SK-N-MC (cell line): Measurements from ENCODE around the gene GPR39.

Experiments used
- DNase-seq: peaks from one replicate; pipeline ENCODE4 v3.0.0-alpha.2; 2011; ENCODE audit warnings: low read depth, low spot score
- H3K27ac ChIP-seq: fragments of 200-600 bp; sonication (generic); 2 replicates; pipeline ENCODE4 v1.5.1; 2016; ENCODE audit warnings: mixed run types
- H3K36me3 ChIP-seq: fragments of 200-600 bp; sonication (generic); 2 replicates; pipeline ENCODE4 v1.6.1; 2017; ENCODE audit warnings: antibody characterized with exemption, low read length, mixed read lengths; ENCODE audit not compliant: insufficient read depth
- H3K4me3 ChIP-seq: fragments of 200-600 bp; sonication (generic); 2 replicates; pipeline ENCODE4 v1.5.1; 2016
- H3K9ac ChIP-seq: fragments of 200-600 bp; sonication (generic); 2 replicates; pipeline ENCODE4 v1.8.0; 2017; ENCODE audit warnings: mixed run types, mixed read lengths; ENCODE audit not compliant: insufficient read length
- H3K9me3 ChIP-seq: fragments of 200-600 bp; sonication (generic); 2 replicates; pipeline ENCODE4 v1.6.1; 2017; ENCODE audit warnings: low read depth, mild to moderate bottlenecking, antibody characterized with exemption, low read length, moderate library complexity, mixed read lengths
- EZH2 ChIP-seq: fragments of 200-600 bp; sonication (generic); IDR thresholded peaks from one replicate; pipeline ENCODE4 v1.6.1; 2017; ENCODE audit warnings: antibody characterized with exemption
- FOXP2 ChIP-seq: optimal IDR thresholded peaks from 2 replicates; pipeline ENCODE3; 2011; ENCODE audit warnings: mild to moderate bottlenecking, moderate library complexity; ENCODE audit not compliant: insufficient read depth; ENCODE audit errors: extremely low read length, control extremely low read depth
- POLR2AphosphoS5 ChIP-seq: IDR thresholded peaks from 2 replicates; pipeline ENCODE4 v1.6.1; 2012; ENCODE audit warnings: mild to moderate bottlenecking, low read depth, low read length, borderline replicate concordance

Gene GPR39

GRCh38 chr2:132466428-132467028 is 49.9 kb downstream of the GPR39 start:
- Histone ChIP-seq H3K4me3 (no peak overlapping the region), H3K9ac (no peak overlapping the region), H3K27ac (no peak overlapping the region), H3K9me3 (peaks cover 11% of the 10 kb centered on the region; the same call in 1 of the 2 replicates), H3K36me3 (no peaks in the 10 kb centered on the region)
- no peak for TF ChIP-seq EZH2
- no peak for TF ChIP-seq POLR2AphosphoS5
- TF ChIP-seq FOXP2 = no peak
- no peak for DNase-seq

DNA sequence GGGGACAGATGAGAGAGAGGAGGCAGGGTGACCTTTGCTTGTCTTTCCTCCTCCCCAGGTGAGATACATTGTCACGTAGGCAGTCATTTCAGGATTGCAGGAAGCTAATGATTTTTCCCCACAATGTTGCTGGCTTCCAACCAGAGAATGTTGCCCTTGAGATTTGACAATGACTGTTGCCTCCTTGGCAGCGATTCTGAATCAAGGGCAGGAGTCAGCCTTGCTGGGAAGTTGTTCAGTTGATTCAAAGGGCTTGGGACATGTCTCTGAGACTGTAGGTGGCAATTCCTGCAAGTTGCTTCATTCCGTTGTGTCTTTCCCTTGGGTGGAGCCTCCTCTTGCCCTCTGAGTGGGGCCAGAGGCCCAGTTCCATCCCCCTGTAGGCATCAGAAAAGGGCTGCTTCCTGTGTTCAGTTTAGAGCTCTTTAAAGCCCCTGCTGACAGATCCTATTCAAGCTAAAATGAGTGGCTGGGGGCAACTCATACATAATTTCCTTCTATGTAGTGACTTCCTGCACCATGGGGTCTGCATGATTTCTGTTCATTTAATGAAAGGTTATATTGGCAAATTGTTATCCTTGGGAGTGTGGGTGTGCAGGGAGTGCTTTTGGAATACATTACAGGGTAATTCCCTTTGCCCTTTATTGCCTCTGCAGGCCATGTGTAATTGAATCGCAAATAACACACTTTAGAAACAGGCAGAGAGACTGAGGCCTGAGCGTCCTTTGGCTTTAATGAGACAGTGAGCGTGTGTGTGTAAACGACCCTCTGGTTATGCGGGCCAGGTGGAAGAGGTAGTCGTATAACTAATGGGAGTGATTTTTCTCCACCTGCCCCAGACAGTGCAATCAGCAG is 52.4 kb downstream of the GPR39 start:
- Histone ChIP-seq H3K4me3 (0 out of 2 replicates have a peak overlapping the region, but pooled peaks have one; percentile 8), H3K36me3 (no peaks in the 10 kb centered on the region), H3K27ac (no peak overlapping the region), H3K9ac (no peak overlapping the region), H3K9me3 (peaks cover 9% of the 10 kb centered on the region; the same call in 1 of the 2 replicates)
- peak; percentile 62 for DNase-seq
- TF ChIP-seq FOXP2 = no peak
- TF ChIP-seq POLR2AphosphoS5 = peak; percentile 57; the same call in 1 of the 2 replicates

GRCh38 chr2:132470746-132471145 is 54.1 kb downstream of the GPR39 start:
- Histone ChIP-seq H3K9ac (no peak overlapping the region), H3K36me3 (no peaks in the 10 kb centered on the region), H3K4me3 (no peak overlapping the region), H3K27ac (no peak overlapping the region), H3K9me3 (peaks cover 9% of the 10 kb centered on the region; the same call in 1 of the 2 replicates)
- no peak for DNase-seq
- TF ChIP-seq EZH2 (no peak), FOXP2 (no peak), POLR2AphosphoS5 (no peak)

DNA sequence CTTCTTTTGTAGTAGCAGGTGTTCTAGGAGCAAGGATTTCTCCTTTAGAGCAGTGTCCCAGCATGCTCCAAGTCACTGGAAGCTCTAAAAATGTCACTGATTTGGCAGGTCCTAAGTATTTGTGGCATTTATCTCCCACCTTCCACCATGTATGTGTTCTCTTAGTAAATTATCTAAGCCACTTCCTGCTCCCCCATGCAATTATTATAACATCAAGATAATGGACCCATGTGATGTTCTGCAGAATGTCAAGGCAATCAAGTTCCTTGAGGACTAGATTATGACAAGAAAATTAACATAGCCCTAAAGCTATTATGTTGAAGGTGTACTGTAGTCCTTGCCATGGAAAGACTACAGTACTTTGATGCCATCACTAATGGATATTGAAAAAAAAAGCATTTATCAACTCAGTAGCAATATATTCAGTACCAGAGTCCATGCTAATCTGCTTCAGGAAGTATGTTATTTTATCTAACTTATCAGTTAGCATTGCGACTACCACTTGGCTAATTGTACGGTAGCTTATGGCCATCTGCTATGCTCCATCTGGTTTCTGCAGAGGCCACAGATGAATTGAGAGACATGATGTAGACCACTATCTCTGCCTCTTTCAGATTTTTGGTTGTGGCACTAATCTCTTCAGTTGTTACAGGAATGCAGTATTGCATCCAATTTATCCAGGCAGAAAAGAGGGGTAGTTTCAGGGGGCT is 56.7 kb downstream of the GPR39 start:
- no peaks in the 10 kb centered on the region for H3K9me3 ChIP-seq
- H3K9ac ChIP-seq = no peak overlapping the region
- DNase-seq = no peak
- no peak overlapping the region for H3K27ac ChIP-seq
- H3K4me3 ChIP-seq = no peak overlapping the region
- no peaks in the 10 kb centered on the region for H3K36me3 ChIP-seq
- TF ChIP-seq EZH2 (no peak), FOXP2 (no peak), POLR2AphosphoS5 (no peak)

- Histone ChIP-seq H3K36me3 (no peaks in the 10 kb centered on the region), H3K4me3 (no peak overlapping the region), H3K9me3 (no peaks in the 10 kb centered on the region), H3K27ac (no peak overlapping the region), H3K9ac (no peak overlapping the region)
- no peak for TF ChIP-seq POLR2AphosphoS5
- TF ChIP-seq FOXP2 = no peak
- TF ChIP-seq EZH2 = no peak
- no peak for DNase-seq
Measured at GRCh38 chr2:132475615-132476014, 59.0 kb downstream of the GPR39 start.

DNA sequence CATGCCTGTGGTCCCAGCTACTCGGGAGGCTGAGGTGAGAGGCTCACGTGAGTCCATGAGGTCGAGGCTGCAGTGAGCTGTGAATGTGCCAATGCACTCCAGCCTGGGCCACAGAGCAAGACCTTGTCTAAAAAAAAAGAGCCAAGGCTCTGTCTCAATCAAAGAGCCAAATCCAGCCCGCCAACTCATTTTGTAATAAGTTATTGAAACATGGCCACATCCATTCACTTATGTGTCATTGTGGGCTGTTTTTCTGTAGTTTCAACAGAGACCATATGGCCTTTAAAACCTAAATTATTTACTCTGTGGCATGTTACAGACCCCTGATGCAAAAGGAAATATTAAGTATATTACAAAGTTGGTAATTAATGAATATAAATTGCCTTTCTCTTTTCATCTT is 60.8 kb downstream of the GPR39 start:
- no peaks in the 10 kb centered on the region for H3K9me3 ChIP-seq
- no peak overlapping the region for H3K9ac ChIP-seq
- no peaks in the 10 kb centered on the region for H3K36me3 ChIP-seq
- peak overlapping the region; percentile 79 for H3K27ac ChIP-seq
- no peak for TF ChIP-seq EZH2
- TF ChIP-seq POLR2AphosphoS5 = no peak
- TF ChIP-seq FOXP2 = no peak
- peak overlapping the region; percentile 52; the same call in 1 of the 2 replicates for H3K4me3 ChIP-seq
- DNase-seq = no peak

DNA sequence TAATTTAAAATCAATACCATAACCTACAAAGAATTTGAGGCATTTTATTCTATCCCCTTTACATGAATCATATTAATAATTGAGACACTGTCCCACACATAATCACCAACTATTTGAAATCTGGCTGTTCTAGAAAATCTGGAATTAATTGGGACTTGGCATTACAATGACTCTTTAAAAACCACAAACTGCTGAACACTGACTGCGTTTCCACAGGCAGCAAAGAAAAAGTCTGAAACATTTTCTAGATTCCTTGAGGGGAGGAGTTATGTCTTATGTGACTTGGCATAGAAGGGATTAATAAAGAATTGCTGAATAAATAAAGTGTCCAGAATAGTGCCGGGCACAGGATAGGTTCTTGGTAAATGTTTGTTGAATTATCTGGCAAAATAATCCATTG is 61.4 kb downstream of the GPR39 start:
- Histone ChIP-seq H3K4me3 (peak overlapping the region; percentile 52), H3K9ac (no peak overlapping the region), H3K36me3 (no peaks in the 10 kb centered on the region), H3K27ac (peak overlapping the region; percentile 79), H3K9me3 (no peaks in the 10 kb centered on the region)
- peak; percentile 81 for DNase-seq
- TF ChIP-seq FOXP2 = no peak
- TF ChIP-seq POLR2AphosphoS5 = no peak
- no peak for TF ChIP-seq EZH2

- no peak overlapping the region for H3K9ac ChIP-seq
- no peak for DNase-seq
- H3K36me3 ChIP-seq = no peaks in the 10 kb centered on the region
- TF ChIP-seq EZH2 (no peak), FOXP2 (no peak), POLR2AphosphoS5 (no peak)
- H3K9me3 ChIP-seq = no peaks in the 10 kb centered on the region
- peak overlapping the region; percentile 52 for H3K4me3 ChIP-seq
- H3K27ac ChIP-seq = peak overlapping the region; percentile 79
Measured at GRCh38 chr2:132478461-132479105, 62.0 kb downstream of the GPR39 start.
